HG03520 (cell line): ENCODE measurements around the gene ZNF367.
"Not testable (repeated sequence)": the region's sequence is repeated elsewhere in the genome, so short reads cannot be mapped to it uniquely, and the experiment has no call there.

Experiments
- ATAC-seq: cut with Tn5 transposase; IDR thresholded peaks from one replicate; pipeline ENCODE4 v1.9.1; 2021; ENCODE audit warnings: mild to moderate bottlenecking, moderate library complexity; ENCODE audit not compliant: unreplicated experiment

ZNF367 gene

DNA sequence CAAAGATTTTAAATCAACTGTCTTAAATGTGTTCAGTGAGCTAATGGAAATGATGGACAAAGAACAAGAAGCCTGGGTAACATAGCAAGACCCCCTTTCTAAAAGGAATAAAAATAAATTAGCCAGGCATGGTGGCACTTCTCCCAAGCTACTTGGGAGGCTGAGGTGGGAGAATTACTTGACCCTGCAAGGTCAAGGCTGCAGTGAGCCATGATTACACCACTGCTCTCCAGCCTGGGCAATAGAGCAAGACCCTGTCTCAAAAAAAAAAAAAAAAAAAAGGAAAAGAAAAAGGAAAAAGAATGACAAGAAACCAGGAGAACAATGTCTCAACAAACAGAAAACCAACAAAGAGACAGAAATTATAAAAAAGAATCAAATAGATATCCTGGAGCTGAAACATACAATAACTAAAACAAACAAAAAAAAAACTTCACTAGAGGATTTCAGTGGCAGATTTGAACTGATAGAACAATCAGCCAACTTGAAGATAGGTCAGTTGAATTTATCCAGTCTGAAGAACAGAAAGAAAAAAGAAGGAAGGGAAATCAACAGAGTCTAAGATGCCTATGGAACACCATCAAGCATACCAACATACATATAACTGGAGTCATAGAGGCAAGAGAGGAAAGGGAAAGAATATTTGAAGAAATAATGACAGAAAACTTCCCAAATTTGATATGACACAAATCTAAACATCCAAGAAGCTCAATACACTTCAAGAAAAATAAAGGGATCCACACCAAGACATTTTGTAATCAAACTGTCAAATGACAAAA, 17.8 kb downstream of the ZNF367 start:
- ATAC-seq: no peak

DNA sequence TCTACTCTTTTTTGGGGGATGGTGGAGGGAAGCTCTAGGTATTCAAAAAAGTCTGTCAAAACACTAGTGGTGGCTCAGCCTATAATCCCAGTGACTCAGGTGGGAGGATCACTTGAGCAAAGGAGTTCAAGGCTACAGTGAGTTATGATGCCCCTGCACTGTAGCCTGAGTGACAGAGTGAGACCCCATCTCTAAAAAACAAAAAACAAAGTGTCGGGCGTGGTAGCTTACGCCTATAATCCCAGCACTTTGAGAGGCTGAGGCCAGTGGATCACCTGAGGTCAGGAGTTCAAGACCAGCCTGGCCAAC, 18.9 kb downstream of the ZNF367 start:
- ATAC-seq: no peak

DNA sequence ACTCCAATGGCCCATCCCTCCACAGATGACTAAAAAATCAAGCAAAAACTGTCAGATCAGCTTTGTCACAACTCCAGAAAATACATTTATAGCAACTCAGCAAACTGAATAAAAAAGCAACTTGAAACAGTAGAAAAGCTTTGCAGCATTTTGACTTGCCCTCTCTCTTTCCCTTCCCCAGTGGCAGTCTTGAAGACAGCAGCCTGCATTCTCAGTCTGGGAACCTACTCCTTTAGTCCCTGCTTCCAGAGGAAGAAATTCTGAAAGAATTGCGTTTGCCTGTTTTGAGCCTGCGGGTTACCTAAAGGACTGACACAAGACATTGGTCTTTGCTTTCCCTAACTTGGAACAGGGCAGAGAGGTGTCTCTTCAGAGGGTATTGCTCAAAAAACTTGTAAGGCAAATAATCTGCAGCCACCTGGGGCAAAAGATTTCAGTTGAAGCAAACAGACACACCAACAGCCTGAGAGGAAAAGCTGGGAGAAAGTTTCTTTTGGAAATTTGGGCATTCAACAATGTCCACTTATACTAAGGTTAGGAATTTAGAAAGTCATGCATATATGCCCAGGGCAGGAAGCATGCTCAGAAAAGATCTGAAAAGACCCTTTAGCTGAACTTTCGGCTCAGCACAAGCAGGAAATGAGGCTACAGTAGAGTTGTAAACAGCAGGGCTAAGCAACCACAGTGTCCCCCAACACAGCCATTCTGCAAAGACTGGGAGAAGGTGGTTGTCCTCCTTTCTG, 19.4 kb downstream of the ZNF367 start:
- ATAC-seq: no peak

DNA sequence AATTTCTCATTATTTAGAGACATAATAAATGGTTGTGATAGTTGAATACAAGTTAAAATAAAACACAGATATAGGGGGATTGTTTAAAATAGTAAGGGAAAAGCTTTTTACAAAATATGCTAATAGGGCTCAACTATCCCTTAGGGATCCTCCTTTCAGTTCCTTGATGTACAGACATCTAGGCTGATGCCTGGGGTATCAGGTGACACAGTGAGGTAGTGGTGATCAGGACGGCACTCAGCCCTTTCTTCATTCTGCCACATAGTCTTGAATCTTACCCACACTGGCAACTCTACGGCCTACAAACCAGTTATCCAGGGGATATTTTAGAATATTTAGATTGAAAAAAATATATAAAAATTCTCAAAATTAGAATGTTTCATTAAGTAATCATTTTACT, 22.2 kb downstream of the ZNF367 start:
- no peak for ATAC-seq

DNA sequence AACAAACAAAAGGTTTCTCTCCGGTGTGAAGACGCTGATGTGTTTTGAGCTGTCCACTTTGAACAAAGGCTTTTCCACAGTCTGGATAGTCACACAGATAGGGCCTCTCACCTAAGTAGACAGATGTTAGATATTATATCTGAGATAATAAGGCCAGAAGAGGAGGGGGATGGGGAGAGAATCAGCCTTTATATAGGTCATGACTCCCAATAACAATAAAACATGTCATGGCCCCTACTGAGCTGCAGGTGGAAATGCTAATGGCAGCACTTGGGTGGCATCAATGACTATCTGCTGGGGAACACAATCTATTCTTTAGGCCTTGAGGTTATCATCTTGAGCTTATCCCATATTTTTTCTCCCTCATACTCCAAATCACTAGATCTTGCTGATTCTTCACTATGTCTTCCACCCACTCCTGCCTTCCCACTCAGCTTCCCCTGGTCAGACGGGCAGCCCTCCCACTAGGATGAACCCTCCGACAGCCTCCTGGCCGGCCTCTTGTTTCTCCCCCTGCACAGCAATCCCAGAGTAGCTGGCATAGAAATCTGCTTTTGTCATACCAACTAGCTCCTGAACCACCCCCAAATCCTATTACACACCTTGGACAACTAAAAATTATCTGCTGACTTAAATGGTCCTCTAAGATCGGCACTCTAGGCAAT, 23.2 kb downstream of the ZNF367 start:
- no peak for ATAC-seq

DNA sequence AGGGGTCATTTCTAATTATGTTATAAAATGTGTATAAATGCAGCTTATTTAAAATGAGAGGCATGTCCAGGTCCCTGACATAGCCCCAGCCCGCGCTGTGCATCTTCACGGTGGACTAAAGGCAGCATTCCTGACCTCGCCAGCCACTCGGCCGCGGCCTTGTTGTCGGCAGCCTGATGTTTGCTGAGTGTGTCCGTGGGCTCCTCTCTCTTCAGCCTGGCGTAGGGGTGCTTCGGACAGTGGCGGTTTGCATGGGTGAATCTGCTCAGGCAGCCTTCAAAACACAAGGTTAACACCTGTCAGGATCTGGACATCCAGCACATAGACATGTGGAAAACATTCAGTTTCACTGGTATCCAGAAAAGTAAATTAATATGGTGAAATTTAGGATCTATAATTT, 25.9 kb downstream of the ZNF367 start:
- ATAC-seq: no peak

DNA sequence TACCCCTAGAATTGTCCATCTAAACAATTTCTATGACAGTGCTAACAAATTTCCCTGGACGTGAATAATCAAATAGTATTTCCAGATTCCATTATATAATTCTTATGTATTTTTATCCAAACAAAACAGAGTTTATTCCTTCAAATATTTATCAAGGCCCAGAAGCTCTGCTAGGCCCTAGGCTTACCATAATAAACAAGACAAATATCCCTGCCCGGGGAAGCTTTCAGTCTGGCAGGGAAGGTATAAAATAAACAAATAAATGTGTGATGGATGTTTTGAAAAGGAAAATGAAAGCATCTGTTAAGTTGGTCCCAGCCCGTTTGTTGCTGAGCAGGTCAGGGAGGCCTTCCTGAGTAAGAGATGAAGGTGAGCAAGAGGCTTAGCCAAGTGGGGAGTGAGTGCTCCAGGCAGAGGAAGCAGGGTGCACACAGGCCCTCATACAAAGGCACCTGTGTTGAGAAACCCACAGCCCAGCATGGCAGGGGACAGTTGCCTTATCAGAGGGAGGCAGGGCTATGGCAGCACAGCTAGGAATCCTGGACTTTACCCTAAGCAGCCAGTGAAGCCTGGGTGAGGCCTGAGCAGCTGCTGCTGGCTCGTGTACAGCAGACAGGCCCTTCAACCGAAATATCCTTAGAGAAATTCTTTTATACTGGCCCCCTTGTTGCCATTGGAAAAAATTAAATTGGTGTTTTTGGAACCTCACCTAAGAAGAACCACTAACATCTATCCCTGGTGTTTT, 27.0 kb downstream of the ZNF367 start:
- no peak for ATAC-seq

DNA sequence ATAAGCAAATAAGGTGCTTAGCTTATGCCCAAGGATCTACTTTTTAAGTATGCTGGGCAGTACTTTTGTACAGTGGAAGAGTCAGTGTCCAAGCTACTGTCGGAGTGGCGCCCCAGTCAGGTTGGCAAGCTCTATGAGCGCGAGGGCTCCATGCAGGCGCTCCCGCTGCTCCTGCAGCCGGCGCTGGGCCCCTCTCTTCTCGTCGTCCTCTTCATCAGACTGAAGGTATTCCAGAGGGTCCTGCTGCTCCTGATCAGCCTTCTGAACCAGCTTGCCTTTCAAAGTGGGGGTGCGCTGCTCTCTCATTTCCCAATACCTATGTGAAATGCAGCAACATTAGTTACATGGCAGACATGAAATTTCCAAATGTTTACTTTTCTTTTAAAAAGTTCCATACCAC, 30.0 kb downstream of the ZNF367 start:
- no peak for ATAC-seq

DNA sequence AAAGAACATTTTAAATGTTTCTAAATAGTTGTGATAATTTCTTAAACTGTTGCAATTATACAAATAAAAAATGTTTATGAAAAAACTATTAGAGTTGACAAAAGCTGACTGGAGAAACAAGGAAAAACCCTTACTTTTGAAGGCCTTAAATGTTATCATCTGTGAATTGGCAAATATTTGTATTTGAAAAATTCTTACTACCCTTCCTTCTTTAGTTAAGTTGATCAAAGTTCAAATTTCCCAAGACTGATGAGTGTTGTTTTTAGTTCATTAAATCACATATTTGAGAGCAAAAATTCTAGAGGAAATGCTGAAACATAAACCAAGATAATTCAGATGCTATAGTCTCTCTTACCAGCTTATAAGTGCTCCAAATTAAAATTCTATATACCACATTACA, 32.0 kb downstream of the ZNF367 start:
- no peak for ATAC-seq

DNA sequence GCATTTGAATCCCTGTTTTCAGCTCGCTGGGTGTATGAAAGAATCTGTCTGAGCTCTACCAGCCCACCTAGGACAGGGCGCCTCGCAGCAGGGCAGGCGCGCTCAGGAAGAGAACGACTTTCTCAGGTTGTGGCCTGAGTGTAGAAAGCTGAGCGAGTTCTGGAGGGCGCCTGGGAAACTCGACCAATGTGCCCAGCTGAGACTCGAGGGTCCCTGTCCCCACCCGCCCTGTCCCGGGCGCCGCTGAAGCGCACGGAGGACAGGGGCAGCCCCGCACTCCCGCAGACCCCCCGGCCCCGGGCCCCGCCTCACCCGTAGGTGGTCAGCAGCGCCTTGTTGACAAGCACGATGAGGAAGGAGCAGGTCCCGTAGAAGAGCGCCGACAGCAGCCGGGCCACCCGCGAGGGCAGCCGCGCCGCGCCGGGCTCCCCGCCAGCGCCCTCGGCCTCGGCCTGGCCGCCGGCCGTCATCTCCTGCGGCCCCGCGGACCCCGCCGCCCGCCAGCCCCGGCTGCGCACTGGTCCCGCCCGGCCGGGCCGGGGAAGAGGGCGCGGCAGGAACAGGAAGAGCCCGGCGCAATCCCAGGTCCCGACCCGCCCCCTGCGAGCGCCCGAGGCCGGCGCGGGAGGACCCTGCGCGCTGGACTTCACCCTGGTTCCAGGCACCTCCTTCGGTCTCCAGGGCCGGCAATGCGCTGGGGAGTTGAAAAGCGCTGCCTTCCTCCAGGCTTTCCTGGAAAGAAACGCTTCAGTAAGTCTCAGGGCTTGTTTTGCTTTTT, 34.8 kb downstream of the ZNF367 start, which contains the start of gene SLC35D2:
SLC35D2 (minus strand) TSS at position 547 of the 778 bp plus-strand sequence; CDS start at position 470, 77 bp downstream.
- ATAC-seq: no peak

DNA sequence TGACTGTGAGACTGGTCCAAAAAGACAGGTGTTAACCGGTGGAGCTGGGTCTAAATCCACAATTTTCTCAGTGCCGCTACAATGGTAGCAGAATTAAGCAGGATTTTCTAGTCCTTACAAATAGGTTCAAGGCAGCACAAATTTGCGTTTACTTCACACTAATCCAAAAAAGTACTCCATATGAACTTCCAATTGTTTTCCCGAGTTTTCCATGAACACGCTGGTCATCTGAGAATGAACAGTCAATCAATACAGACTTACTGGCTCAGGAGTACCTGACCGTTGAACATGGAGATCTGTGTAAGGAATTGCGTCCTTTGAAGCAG, 35.4 kb downstream of the ZNF367 start:
- no peak for ATAC-seq

DNA sequence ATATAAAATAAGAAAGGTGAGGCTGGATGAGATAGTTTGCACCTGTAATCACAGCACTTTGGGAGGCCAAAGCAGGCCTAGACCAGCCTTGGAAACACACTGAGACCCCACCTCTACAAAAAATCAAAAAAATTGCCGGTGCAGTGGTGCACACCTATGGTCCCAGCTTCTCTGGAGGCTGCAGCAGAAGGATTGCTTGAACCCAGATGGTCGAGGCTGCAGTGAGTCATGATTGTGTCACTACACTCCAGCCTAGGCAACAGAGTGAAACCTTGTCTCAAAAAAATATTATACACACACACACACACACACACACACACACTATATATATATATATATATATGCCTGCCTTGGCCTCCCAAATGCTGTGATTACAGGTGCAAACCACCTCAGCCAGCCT, 36.0 kb downstream of the ZNF367 start:
- ATAC-seq: no peak

DNA sequence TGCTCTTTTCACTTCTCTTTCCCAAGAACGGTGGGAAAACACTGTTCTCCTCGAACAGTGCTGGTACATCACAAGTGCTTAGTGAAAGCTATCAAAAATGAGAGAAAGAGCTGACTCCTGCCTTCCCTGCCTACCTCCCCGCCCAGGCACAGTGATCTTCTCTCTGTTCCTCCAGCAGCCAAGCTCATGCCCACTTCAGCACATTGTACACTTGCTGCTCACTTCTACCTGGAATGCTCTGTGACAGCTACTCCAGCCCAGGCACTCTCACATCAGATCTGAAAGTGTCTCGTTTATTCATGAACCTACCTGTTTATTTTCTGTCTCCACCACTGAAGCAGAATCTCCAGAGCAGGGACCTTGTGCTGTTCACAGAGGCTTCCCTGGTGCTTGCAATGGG, 36.5 kb downstream of the ZNF367 start:
- ATAC-seq: no peak

DNA sequence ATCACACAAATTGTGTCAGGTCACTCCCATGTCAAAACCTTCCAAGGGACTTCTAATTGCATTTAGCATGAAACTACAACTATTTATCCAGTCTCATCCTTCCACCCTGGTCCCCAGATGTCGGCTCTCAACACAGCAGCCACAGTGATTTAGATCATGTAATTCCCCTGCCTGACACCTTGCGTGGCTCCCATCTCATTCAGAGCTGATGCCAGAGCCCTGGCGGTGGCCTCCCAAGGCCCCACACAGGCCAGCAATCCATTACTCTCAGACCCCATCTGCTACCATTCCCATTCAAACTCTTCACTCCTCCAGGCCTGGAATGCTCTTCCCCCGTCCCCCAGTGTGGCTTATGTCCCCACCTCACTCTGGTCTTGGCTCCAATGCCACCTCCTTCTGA, 37.0 kb downstream of the ZNF367 start:
- ATAC-seq: no peak

DNA sequence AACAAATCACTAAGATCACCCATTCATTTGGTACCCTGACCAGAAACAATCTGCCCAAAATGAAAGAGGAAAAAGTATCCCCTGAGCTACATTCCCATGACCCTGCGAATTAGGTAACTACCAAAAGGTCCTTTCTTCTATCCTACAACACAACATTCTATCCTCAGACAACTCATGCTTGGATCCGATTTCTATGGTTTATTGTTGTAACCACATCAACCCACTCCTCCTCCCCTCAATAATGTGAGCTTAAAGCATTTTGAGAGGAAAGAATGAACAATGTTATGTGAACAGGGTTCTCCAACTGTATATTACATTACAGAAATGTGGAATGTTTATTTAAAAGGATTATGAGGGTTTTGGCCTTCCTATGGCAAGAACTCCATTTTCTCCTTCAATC, 38.7 kb downstream of the ZNF367 start:
- no peak for ATAC-seq

DNA sequence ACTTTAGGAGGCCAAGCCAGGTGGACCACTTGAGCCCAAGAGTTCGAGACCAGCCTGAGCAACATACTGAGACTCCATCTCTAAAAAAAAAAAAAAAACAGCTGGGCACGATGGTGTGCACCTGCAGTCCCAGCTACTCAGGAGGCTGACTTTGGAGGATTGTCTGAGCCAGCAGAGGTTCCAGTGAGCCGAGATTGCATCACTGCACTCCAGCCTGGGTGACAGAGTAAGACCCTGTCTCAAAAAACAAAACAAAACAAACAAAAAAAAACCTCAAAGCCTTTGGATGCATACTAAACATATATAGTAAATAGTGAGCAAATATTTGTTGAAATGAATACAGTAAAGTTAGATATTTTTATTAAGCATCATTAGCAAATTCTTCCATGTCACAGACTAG, 40.0 kb downstream of the ZNF367 start:
- no peak for ATAC-seq

DNA sequence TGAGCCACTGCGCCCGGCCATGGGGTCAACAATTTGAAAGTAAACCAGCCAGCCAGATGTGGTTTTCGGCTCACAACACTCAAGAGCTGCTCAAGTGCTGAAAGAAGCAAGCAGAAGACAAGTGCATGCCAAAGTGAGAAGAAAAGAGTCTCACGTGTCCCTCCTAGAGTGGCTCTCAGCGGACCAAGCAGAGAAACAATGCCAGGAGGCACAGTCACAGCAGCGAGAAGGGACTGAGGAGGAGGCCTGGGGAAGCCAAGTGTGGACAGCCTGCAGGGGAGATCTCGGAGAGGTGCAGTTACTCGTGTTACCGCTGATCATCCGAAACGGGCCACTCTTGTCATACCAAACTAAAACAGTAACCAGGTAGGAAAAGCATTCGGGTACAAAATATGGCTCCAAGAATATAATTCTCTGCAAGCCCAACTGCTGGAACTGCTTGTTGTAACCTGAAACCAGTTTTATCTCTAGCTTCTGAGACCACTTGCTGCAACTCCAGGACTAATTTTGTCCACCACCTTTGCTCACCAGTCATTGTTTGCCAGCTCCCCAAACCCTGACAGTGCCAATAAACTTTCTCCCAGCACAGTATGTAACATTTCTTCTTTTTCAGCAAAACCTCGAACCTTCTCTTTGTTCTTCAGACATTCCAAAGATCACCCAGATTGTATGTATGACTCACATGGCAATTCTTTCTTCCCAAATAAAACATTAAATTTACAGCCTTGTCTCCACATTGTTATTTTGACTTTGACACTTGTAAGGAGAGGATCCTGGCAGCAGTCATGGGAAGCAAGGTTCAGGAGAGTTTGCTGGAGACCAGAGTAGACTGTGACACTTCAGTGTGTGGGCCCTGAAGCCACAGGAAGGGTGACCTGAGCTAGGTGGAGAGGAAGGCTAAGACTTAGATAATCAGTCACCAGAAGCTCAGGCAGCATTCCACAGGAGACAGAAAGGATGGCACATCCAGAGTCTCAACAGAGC, 41.0 kb downstream of the ZNF367 start:
- no peak for ATAC-seq

DNA sequence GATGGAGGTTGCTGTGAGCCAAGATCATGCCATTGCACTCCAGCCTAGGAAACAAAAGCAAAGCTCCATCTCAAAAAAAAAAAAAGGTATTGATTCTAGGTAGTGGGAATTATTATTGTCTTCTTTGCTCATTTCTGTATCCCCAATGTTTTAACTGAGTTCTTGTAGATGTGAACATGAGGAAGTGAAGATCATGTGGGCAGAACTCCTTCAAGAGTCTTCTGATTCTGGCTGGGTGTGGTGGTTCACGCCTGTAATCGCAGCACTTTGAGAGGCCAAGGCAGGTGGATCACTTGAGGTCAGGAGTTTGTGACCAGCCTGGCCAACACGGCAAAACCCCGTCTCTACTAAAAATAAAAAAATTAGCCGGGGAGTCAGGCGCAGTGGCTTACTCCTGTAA, 42.7 kb downstream of the ZNF367 start:
- ATAC-seq: not testable (repeated sequence)

DNA sequence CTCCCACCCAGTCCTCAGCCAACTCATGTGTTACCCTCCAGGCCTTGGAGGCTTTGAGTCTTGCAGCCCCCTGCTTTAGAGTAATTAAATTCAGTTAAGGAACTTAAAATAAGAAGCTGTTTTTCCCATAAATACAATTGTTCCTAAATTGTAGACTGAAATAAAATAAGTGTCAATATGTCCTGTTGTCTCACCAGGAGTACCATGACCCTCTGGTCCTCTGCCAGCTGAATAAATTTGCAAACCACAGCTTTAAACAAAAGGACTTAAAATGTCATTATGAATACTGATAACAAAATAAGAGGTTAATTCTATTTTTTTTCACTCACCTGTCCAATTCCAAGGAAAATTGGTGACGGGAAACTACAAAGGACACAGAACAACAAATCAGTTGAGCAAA, 50.2 kb downstream of the ZNF367 start:
- ATAC-seq: no peak
